HepG2 (cell line): Measurements from ENCODE around the gene LRRC45. TPM values are rescaled to one million over a fixed set of nuclear protein-coding genes. Genes with fewer than 3 reads are reported as not detected.

Source experiments
- ARNTL ChIP-seq: sonication (generic); formaldehyde crosslinking; IDR thresholded peaks from 2 replicates; pipeline ENCODE4 v1.4.0; 2020; ENCODE audit warnings: mild to moderate bottlenecking, missing genetic modification reagents
- ATM ChIP-seq: fragments of 450-650 bp; IDR thresholded peaks from 2 replicates; pipeline ENCODE4 v1.7.1; 2017; ENCODE audit warnings: mild to moderate bottlenecking, borderline replicate concordance
- BORCS8-MEF2B ChIP-seq: sonication (generic); formaldehyde crosslinking; IDR thresholded peaks from 2 replicates; pipeline ENCODE4 v1.8.0; 2022; ENCODE audit warnings: mild to moderate bottlenecking, missing genetic modification reagents
- DPF2 ChIP-seq: sonication (generic); formaldehyde crosslinking; IDR thresholded peaks from 2 replicates; pipeline ENCODE4 v1.4.0; 2020; ENCODE audit warnings: mild to moderate bottlenecking, low read depth, missing genetic modification reagents, borderline replicate concordance
- ETV6 ChIP-seq: sonication (generic); formaldehyde crosslinking; conservative IDR thresholded peaks from 2 replicates; pipeline ENCODE4 v1.4.0; 2020; ENCODE audit warnings: missing genetic modification reagents
- HMG20A ChIP-seq: IDR thresholded peaks from 2 replicates; pipeline ENCODE4 v1.6.1; 2016; ENCODE audit warnings: borderline replicate concordance
- NR2F2 ChIP-seq: IDR thresholded peaks from 2 replicates; pipeline ENCODE4 v1.6.1; 2012; ENCODE audit warnings: low read depth, inconsistent platforms, borderline replicate concordance
- PCBP2 ChIP-seq: fragments of 200-400 bp; formaldehyde crosslinking; optimal IDR thresholded peaks from 2 replicates; pipeline ENCODE3; 2018; ENCODE audit warnings: low read length, low read depth; ENCODE audit not compliant: poor library complexity, severe bottlenecking
- PHF5A ChIP-seq: IDR thresholded peaks from one replicate; pipeline ENCODE4 v1.6.1; 2018; ENCODE audit warnings: low read depth, missing genetic modification reagents; ENCODE audit not compliant: unreplicated experiment
- SIX4 ChIP-seq: sonication (generic); formaldehyde crosslinking; IDR thresholded peaks from 2 replicates; pipeline ENCODE4 v1.4.0; 2020; ENCODE audit warnings: missing genetic modification reagents
- SRF ChIP-seq: IDR thresholded peaks from 2 replicates; pipeline ENCODE4 v1.6.1; 2011; ENCODE audit warnings: mild to moderate bottlenecking, low read depth, low read length, moderate library complexity
- ZBTB1 ChIP-seq: sonication (generic); formaldehyde crosslinking; IDR thresholded peaks from 2 replicates; pipeline ENCODE4 v1.4.0; 2020; ENCODE audit warnings: missing genetic modification reagents, borderline replicate concordance
- ZNF446 ChIP-seq: sonication (generic); formaldehyde crosslinking; IDR thresholded peaks from 2 replicates; pipeline ENCODE4 v1.5.0; 2020; ENCODE audit warnings: mild to moderate bottlenecking, missing genetic modification reagents
- ZNF484 ChIP-seq: sonication (generic); formaldehyde crosslinking; IDR thresholded peaks from 2 replicates; pipeline ENCODE4 v1.5.1; 2020; ENCODE audit warnings: mild to moderate bottlenecking, low read depth, missing genetic modification reagents, borderline replicate concordance
- ZNF562 ChIP-seq: sonication (generic); formaldehyde crosslinking; IDR thresholded peaks from 2 replicates; pipeline ENCODE4 v1.8.0; 2022; ENCODE audit warnings: missing genetic modification reagents, borderline replicate concordance
- polyA plus RNA-seq, 8 experiments: library from polyadenylated mRNA; depleted of rRNA in 3 of 8; stranded (reverse) in 7 of 8; unstranded in 1 of 8; fragments of >200 nt; fragmentation: Illumina TruSeq in 4 of 8; extraction: Trizol in 4 of 8; gene quantifications; 2 replicates each; pipeline versions ENCODE4 v1.2.1 to v1.2.3, GENCODE V29; 2011 to 2016; ENCODE audit warnings: low read depth in 4 of 8, missing spikeins in 1 of 8, mixed read lengths in 1 of 8; ENCODE audit not compliant: insufficient read depth in 1 of 8
- total RNA-seq, 5 experiments: library from RNA; depleted of rRNA; stranded (reverse); fragments of >200 nt; fragmentation: Illumina TruSeq; extraction: Trizol; gene quantifications; 2 replicates each; pipeline ENCODE4 v1.2.3, GENCODE V29; 2016; ENCODE audit warnings: low read depth in 1 of 5
- TF ChIP-seq, protein P1 (sequence below): sonication (generic); formaldehyde crosslinking; IDR thresholded peaks from 2 replicates; pipeline ENCODE4 v1.5.0; 2020; ENCODE audit warnings: mild to moderate bottlenecking, low read depth, missing genetic modification reagents, borderline replicate concordance
- TF ChIP-seq, protein P2 (sequence below): sonication (generic); formaldehyde crosslinking; IDR thresholded peaks from 2 replicates; pipeline ENCODE4 v1.8.0; 2022; ENCODE audit warnings: missing genetic modification reagents, mild to moderate bottlenecking, inconsistent platforms, borderline replicate concordance
- TF ChIP-seq, protein P3 (sequence below): sonication (generic); formaldehyde crosslinking; IDR thresholded peaks from 2 replicates; pipeline ENCODE4 v1.5.1; 2020; ENCODE audit warnings: mild to moderate bottlenecking, missing genetic modification reagents, borderline replicate concordance
- TF ChIP-seq, protein P4 (sequence below): sonication (generic); formaldehyde crosslinking; IDR thresholded peaks from 2 replicates; pipeline ENCODE4 v1.5.1; 2020; ENCODE audit warnings: missing genetic modification reagents, mild to moderate bottlenecking, borderline replicate concordance

Gene LRRC45
- total and polyA plus RNA-seq, 2 of the 13 experiments (the other 11 are each of a cell fraction or from before 2014, with no cell fraction given) = 11.6 to 48.1 TPM

DNA sequence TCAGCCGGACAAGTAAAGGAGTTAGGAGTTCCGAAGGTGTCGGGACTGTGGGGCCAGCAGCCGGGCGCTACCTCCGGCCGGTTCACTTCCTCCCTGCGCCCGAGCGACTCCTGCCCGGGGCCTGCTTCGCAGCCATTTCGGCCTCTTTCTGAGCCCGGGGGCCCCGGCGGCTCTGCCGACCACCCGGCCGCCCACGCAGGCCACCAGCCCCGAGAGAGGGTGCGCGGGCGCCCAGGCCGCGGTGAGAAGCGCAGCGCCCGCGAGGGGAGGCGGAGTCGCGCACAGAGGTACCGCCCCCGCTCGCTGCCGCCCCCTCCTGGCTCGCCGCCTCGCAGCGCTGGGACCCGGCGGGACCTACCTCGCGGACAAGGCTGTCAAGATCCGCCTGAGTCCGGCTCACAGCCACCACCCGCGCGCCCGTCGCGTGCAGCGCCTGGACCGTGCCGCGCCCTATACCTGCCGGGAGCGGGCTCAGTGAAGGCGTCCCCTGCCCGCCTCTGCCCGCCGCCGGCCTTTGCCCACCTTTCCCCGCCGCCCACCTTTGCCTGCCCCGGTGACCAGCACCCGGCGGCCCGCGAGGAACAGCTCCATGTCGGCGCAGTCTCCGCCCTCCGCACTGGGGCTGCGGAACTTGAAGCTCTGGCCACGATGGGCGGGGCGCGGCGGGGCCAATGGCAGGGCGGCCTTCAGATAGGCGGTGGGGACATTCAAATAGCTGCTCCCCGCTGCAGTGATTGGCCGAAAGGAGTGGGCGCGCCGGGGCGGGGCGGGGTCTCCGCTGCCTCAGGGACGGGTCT, 14.2 kb downstream of the LRRC45 start, which contains the start of gene DCXR (continued):
- TF ChIP-seq NR2F2 (peak; percentile 35; the same call in 1 of the 2 replicates), PHF5A (CRISPR knock-in tag) (no peak), HMG20A (CRISPR knock-in tag) (no peak), SIX4 (CRISPR knock-in tag) (peak; percentile 55; the same call in 1 of the 2 replicates), ZNF446 (CRISPR knock-in tag) (peak; percentile 2; the same call in 1 of the 2 replicates), ARNTL (CRISPR knock-in tag) (peak; percentile 71), SRF (peak; percentile 15; the same call in 1 of the 2 replicates), ZBTB1 (CRISPR knock-in tag) (no peak), ATM (no peak), PCBP2 (no peak), ETV6 (CRISPR knock-in tag) (peak; percentile 84; the same call in 1 of the 2 replicates), ZNF562 (CRISPR knock-in tag) (no peak), DPF2 (CRISPR knock-in tag) (peak; percentile 43; the same call in 1 of the 2 replicates), BORCS8-MEF2B (CRISPR knock-in tag) (peak; percentile 75; the same call in 1 of the 2 replicates), ZNF484 (CRISPR knock-in tag) (no peak)
- TF ChIP-seq, protein P1, sequence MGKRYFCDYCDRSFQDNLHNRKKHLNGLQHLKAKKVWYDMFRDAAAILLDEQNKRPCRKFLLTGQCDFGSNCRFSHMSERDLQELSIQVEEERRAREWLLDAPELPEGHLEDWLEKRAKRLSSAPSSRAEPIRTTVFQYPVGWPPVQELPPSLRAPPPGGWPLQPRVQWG (CRISPR knock-in tag) = no peak; the same call in 1 of the 2 replicates
- TF ChIP-seq, protein P2, sequence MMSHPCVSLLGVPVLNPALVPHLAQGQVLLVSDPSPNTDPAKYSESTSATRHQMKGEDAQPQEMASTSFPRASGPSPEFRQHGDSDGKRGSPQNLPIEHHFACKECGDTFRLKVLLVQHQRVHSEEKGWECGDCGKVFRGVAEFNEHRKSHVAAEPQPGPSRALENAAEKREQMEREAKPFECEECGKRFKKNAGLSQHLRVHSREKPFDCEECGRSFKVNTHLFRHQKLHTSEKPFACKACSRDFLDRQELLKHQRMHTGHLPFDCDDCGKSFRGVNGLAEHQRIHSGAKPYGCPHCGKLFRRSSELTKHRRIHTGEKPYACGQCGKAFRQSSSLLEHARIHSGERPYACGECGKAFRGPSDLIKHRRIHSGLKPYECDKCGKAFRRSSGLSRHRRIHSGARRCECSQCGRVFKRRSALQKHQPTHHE (CRISPR knock-in tag) = peak; percentile 28; the same call in 1 of the 2 replicates
- TF ChIP-seq, protein P3, sequence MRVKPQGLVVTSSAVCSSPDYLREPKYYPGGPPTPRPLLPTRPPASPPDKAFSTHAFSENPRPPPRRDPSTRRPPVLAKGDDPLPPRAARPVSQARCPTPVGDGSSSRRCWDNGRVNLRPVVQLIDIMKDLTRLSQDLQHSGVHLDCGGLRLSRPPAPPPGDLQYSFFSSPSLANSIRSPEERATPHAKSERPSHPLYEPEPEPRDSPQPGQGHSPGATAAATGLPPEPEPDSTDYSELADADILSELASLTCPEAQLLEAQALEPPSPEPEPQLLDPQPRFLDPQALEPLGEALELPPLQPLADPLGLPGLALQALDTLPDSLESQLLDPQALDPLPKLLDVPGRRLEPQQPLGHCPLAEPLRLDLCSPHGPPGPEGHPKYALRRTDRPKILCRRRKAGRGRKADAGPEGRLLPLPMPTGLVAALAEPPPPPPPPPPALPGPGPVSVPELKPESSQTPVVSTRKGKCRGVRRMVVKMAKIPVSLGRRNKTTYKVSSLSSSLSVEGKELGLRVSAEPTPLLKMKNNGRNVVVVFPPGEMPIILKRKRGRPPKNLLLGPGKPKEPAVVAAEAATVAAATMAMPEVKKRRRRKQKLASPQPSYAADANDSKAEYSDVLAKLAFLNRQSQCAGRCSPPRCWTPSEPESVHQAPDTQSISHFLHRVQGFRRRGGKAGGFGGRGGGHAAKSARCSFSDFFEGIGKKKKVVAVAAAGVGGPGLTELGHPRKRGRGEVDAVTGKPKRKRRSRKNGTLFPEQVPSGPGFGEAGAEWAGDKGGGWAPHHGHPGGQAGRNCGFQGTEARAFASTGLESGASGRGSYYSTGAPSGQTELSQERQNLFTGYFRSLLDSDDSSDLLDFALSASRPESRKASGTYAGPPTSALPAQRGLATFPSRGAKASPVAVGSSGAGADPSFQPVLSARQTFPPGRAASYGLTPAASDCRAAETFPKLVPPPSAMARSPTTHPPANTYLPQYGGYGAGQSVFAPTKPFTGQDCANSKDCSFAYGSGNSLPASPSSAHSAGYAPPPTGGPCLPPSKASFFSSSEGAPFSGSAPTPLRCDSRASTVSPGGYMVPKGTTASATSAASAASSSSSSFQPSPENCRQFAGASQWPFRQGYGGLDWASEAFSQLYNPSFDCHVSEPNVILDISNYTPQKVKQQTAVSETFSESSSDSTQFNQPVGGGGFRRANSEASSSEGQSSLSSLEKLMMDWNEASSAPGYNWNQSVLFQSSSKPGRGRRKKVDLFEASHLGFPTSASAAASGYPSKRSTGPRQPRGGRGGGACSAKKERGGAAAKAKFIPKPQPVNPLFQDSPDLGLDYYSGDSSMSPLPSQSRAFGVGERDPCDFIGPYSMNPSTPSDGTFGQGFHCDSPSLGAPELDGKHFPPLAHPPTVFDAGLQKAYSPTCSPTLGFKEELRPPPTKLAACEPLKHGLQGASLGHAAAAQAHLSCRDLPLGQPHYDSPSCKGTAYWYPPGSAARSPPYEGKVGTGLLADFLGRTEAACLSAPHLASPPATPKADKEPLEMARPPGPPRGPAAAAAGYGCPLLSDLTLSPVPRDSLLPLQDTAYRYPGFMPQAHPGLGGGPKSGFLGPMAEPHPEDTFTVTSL = no peak
- TF ChIP-seq, protein P4, sequence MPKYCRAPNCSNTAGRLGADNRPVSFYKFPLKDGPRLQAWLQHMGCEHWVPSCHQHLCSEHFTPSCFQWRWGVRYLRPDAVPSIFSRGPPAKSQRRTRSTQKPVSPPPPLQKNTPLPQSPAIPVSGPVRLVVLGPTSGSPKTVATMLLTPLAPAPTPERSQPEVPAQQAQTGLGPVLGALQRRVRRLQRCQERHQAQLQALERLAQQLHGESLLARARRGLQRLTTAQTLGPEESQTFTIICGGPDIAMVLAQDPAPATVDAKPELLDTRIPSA (CRISPR knock-in tag) = peak; percentile 90; the same call in 1 of the 2 replicates
